HepG2 (cell line): ENCODE measurements around the gene ATG16L2. TPM values are rescaled to one million over a fixed set of nuclear protein-coding genes. Genes with fewer than 3 reads are reported as not detected.

Source experiments
- EHMT2 ChIP-seq: fragments of 200-600 bp; sonication (generic); IDR thresholded peaks from 2 replicates; pipeline ENCODE4 v1.7.0; 2017; ENCODE audit warnings: antibody characterized with exemption, low read depth, low read length, borderline replicate concordance
- FOXK1 ChIP-seq: sonication (generic); formaldehyde crosslinking; IDR thresholded peaks from 2 replicates; pipeline ENCODE4 v1.4.0; 2020; ENCODE audit warnings: low read depth, missing genetic modification reagents, borderline replicate concordance
- JARID2 ChIP-seq: sonication (generic); formaldehyde crosslinking; IDR thresholded peaks from 2 replicates; pipeline ENCODE4 v1.8.1; 2023; ENCODE audit warnings: missing genetic modification reagents, inconsistent platforms; ENCODE audit not compliant: insufficient replicate concordance
- JUN ChIP-seq: sonication (generic); formaldehyde crosslinking; IDR thresholded peaks from 2 replicates; pipeline ENCODE4 v1.4.0; 2020; ENCODE audit warnings: mild to moderate bottlenecking, missing genetic modification reagents
- KLF6 ChIP-seq: IDR thresholded peaks from 2 replicates; pipeline ENCODE4 v1.8.0; 2016; ENCODE audit warnings: missing biosample characterization, missing genetic modification reagents
- MAF1 ChIP-seq: sonication (generic); formaldehyde crosslinking; IDR thresholded peaks from 2 replicates; pipeline ENCODE4 v1.5.0; 2020; ENCODE audit warnings: missing genetic modification reagents, borderline replicate concordance
- MAFK ChIP-seq, 2 experiments: IDR thresholded peaks in 1 of 2; conservative IDR thresholded peaks in 1 of 2; 2 replicates each; pipeline ENCODE4 v1.6.1; 2011; ENCODE audit warnings: improper control_type of control experiment in 2 of 2, low read length in 2 of 2
- MIXL1 ChIP-seq: IDR thresholded peaks from 2 replicates; pipeline ENCODE4 v1.6.1; 2016
- NFE2L1 ChIP-seq: sonication (generic); formaldehyde crosslinking; IDR thresholded peaks from 2 replicates; pipeline ENCODE4 v1.4.0; 2020; ENCODE audit warnings: missing genetic modification reagents, mild to moderate bottlenecking, borderline replicate concordance
- RFX1 ChIP-seq: fragments of 450-650 bp; IDR thresholded peaks from 2 replicates; pipeline ENCODE4 v1.6.1; 2017
- SOX6 ChIP-seq, 2 experiments: fragments of 450-650 bp in 1 of 2; sonication (generic) in 1 of 2; formaldehyde crosslinking in 1 of 2; IDR thresholded peaks; 2 replicates each; pipeline versions ENCODE4 v1.4.0 to v1.6.1; 2017 to 2020; ENCODE audit warnings: antibody characterized with exemption in 1 of 2, mild to moderate bottlenecking in 1 of 2, missing genetic modification reagents in 1 of 2
- SYNCRIP ChIP-seq: fragments of 200-400 bp; formaldehyde crosslinking; IDR thresholded peaks from 2 replicates; pipeline ENCODE4 v1.6.1; 2018; ENCODE audit warnings: mild to moderate bottlenecking, low read depth, low read length; ENCODE audit not compliant: insufficient read depth
- THYN1 ChIP-seq: sonication (generic); formaldehyde crosslinking; IDR thresholded peaks from 2 replicates; pipeline ENCODE4 v1.8.1; 2023; ENCODE audit warnings: low read depth, mild to moderate bottlenecking, moderate library complexity, missing genetic modification reagents, borderline replicate concordance
- ZHX1 ChIP-seq: sonication (generic); formaldehyde crosslinking; IDR thresholded peaks from 2 replicates; pipeline ENCODE4 v1.8.1; 2022; ENCODE audit warnings: low read depth, mild to moderate bottlenecking, missing genetic modification reagents
- ZNF160 ChIP-seq: sonication (generic); formaldehyde crosslinking; IDR thresholded peaks from 2 replicates; pipeline ENCODE4 v1.8.0; 2022; ENCODE audit warnings: mild to moderate bottlenecking, inconsistent platforms, missing genetic modification reagents
- ZNF235 ChIP-seq: sonication (generic); formaldehyde crosslinking; IDR thresholded peaks from 2 replicates; pipeline ENCODE4 v1.8.1; 2023; ENCODE audit warnings: mild to moderate bottlenecking, missing genetic modification reagents, borderline replicate concordance
- ZNF30 ChIP-seq: sonication (generic); formaldehyde crosslinking; IDR thresholded peaks from 2 replicates; pipeline ENCODE4 v1.5.0; 2020; ENCODE audit warnings: mild to moderate bottlenecking, missing genetic modification reagents
- ZNF44 ChIP-seq: sonication (generic); formaldehyde crosslinking; IDR thresholded peaks from 2 replicates; pipeline ENCODE4 v1.5.1; 2020; ENCODE audit warnings: mild to moderate bottlenecking, missing genetic modification reagents
- ZNF451 ChIP-seq: sonication (generic); formaldehyde crosslinking; IDR thresholded peaks from 2 replicates; pipeline ENCODE4 v1.5.0; 2020; ENCODE audit warnings: mild to moderate bottlenecking, missing genetic modification reagents
- polyA plus RNA-seq, 8 experiments: library from polyadenylated mRNA; depleted of rRNA in 3 of 8; stranded (reverse) in 7 of 8; unstranded in 1 of 8; fragments of >200 nt; fragmentation: Illumina TruSeq in 4 of 8; extraction: Trizol in 4 of 8; gene quantifications; 2 replicates each; pipeline versions ENCODE4 v1.2.1 to v1.2.3, GENCODE V29; 2011 to 2016; ENCODE audit warnings: low read depth in 4 of 8, missing spikeins in 1 of 8, mixed read lengths in 1 of 8; ENCODE audit not compliant: insufficient read depth in 1 of 8
- total RNA-seq, 5 experiments: library from RNA; depleted of rRNA; stranded (reverse); fragments of >200 nt; fragmentation: Illumina TruSeq; extraction: Trizol; gene quantifications; 2 replicates each; pipeline ENCODE4 v1.2.3, GENCODE V29; 2016; ENCODE audit warnings: low read depth in 1 of 5

The ATG16L2 gene
- total and polyA plus RNA-seq, 2 of the 13 experiments (the other 11 are each of a cell fraction or from before 2014, with no cell fraction given): 6.2 to 14.8 TPM

- no peak; the same call in 1 of the 2 replicates for TF ChIP-seq ZHX1 (CRISPR knock-in tag)
- TF ChIP-seq MAFK (conservative IDR thresholded peaks at IDR 0.05 in 1 of 2, IDR thresholded peaks at IDR 0.05 in 1 of 2; ENCODE audit: low read length in 2 of 2): no peak
- peak; percentile 7; the same call in 1 of the 2 replicates for TF ChIP-seq MIXL1 (CRISPR knock-in tag)
- TF ChIP-seq RFX1: no peak
- TF ChIP-seq ZNF44 (CRISPR knock-in tag): no peak; the same call in 1 of the 2 replicates
- TF ChIP-seq FOXK1: peak; percentile 89; the same call in 1 of the 2 replicates
- no peak for TF ChIP-seq THYN1
- peak; percentile 5; the same call in 1 of the 2 replicates for TF ChIP-seq ZNF451 (CRISPR knock-in tag)
- TF ChIP-seq ZNF160 (CRISPR knock-in tag): 0 out of 2 replicates have a peak, but pooled peaks have one; percentile 24
- TF ChIP-seq MAF1 (CRISPR knock-in tag): 0 out of 2 replicates have a peak, but pooled peaks have one; percentile 70
- no peak for TF ChIP-seq ZNF235 (CRISPR knock-in tag)
- 0 out of 2 replicates have a peak, but pooled peaks have one; percentile 38 for TF ChIP-seq NFE2L1
- no peak for TF ChIP-seq KLF6 (CRISPR knock-in tag)
- no peak for TF ChIP-seq SOX6 (IDR thresholded peaks at IDR 0.05)
- TF ChIP-seq SOX6 (CRISPR knock-in tag; IDR thresholded peaks at IDR 0.05): peak; percentile 53; the same call in 1 of the 2 replicates
- no peak for TF ChIP-seq EHMT2
- no peak for TF ChIP-seq ZNF30 (CRISPR knock-in tag)
- no peak for TF ChIP-seq SYNCRIP
- no peak; the same call in 1 of the 2 replicates for TF ChIP-seq JUN (CRISPR knock-in tag)
- TF ChIP-seq JARID2 (CRISPR knock-in tag): no peak
These were observed 20.5 kb upstream of the ATG16L2 start, which contains the start of gene STARD10 (continued) for GRCh38 chr11:72793425-72794367.
